ENCODE data around the gene HPS1. TPM values are rescaled to one million over a fixed set of nuclear protein-coding genes. Genes with fewer than 3 reads are reported as not detected.

The HPS1 gene
- total RNA-seq, 1 donor from 2014 or later: 51.7 TPM

DNA sequence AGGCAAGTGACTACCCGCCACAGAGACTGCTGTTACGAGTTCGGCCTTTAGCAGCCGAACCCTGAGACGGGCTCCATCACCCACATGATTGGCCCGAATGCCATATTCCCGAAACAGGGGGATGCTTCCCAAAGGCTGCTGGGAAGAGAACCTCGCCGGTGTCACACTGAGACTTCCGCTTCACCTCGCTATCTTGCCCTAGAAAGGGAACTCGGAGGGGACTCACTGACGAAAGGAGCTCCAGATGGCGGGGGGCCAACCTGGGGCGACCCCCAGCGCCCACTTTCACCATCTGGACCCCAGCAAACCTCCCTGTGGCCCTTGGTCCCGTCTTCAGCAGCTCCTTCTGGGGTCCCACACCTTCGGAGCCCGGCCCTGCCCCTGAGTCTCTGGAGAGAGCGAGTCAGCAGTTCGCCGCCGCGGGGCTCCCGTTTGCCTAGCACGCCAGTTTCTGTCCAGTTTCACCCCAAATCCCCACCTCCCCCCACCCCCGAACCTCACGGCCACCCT is 529 bp downstream of the HPS1 start:
- peak overlapping the region; percentile 81 for H3K4me3 Mint-ChIP-seq
- DNase-seq (ENCODE audit: low spot score in 2 of 2, unreplicated experiment in 2 of 2): peak in 1 of 2 experiments; percentile 63
- H3K36me3 Mint-ChIP-seq: peaks cover 19% of the 10 kb centered on the region
- TF ChIP-seq, protein P1, sequence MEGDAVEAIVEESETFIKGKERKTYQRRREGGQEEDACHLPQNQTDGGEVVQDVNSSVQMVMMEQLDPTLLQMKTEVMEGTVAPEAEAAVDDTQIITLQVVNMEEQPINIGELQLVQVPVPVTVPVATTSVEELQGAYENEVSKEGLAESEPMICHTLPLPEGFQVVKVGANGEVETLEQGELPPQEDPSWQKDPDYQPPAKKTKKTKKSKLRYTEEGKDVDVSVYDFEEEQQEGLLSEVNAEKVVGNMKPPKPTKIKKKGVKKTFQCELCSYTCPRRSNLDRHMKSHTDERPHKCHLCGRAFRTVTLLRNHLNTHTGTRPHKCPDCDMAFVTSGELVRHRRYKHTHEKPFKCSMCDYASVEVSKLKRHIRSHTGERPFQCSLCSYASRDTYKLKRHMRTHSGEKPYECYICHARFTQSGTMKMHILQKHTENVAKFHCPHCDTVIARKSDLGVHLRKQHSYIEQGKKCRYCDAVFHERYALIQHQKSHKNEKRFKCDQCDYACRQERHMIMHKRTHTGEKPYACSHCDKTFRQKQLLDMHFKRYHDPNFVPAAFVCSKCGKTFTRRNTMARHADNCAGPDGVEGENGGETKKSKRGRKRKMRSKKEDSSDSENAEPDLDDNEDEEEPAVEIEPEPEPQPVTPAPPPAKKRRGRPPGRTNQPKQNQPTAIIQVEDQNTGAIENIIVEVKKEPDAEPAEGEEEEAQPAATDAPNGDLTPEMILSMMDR (IDR thresholded peaks at IDR 0.05; ENCODE audit: unreplicated experiment): no peak
- H3K4me1 Mint-ChIP-seq: peaks cover 7% of the 10 kb centered on the region
- H3K27ac Mint-ChIP-seq: peak overlapping the region; percentile 94
- H3K9me3 Mint-ChIP-seq: no peaks in the 10 kb centered on the region
- peaks cover 8% of the 10 kb centered on the region for H3K27me3 Mint-ChIP-seq (ENCODE audit: low read depth)

DNA sequence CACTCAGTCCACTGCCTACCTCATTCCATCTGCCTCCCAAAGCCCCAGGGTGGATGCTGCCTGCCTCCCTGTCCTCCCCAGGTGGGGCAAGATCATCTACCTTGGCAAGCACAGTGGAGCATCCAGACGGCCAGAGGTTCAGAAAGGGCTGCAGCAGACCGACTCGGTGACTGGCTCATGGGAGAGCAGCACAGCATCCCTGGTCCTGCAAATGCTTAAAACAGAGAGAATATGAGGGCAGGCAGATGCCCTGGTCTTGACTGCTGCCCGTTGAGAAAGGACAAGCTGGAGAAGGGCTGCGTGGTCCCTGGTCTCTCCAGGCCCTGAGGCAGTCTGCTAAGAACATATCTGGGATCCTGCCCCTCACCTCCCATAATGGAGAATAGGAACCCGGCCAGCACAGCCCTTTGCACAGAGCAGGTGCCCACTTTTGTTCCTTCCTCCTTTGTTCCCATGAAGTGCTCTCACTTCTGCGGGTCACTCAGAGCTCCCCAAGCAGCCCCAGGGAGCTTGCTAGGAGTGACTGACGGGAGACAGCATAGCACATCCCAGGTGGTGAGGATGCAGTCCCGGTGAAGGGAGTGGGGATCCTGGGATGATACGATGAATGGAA is 1.4 kb downstream of the HPS1 start:
- Mint-ChIP-seq H3K4me1 (peaks cover 7% of the 10 kb centered on the region), H3K4me3 (peak overlapping the region; percentile 81), H3K27ac (peak overlapping the region; percentile 94), H3K27me3 (ENCODE audit: low read depth) (peaks cover 2% of the 10 kb centered on the region), H3K9me3 (no peaks in the 10 kb centered on the region), H3K36me3 (peaks cover 23% of the 10 kb centered on the region)
- TF ChIP-seq, protein P1 (IDR thresholded peaks at IDR 0.05; ENCODE audit: unreplicated experiment): no peak
- DNase-seq (ENCODE audit: low spot score in 2 of 2, unreplicated experiment in 2 of 2): no peak

DNA sequence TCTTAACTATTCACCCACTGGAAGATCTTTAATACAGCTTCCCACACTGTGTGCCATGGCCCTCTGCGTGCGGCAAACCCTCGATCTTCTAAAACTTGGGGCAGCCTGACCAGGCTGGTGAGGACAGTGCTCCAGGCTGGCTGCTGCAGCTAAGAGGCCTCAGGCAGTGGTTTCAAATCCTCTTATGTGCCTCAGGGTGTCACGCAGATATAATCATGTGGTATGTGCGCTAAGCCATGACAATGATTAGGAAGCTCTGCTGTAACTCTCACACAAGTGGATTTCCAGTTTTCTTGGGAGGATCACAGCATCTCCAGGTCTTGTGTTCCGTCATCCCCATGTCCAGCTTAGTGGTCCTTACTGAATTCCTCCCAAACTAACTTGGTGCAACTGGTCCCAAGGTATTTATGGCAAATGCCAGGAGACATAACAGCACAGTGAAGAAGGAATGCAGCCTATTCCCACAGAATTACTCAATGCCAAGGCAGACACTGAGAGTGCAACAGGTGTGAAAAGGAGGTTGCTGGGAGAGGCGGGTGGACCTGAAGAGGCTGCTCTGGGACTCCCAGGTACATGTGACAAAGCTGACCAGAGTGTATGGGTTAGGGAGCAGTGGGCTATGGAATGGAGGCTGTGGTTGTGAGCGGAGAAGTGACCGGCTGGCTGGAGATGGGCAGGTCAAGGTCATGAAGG is 2.3 kb downstream of the HPS1 start:
- peaks cover 7% of the 10 kb centered on the region for H3K4me1 Mint-ChIP-seq
- H3K27me3 Mint-ChIP-seq (ENCODE audit: low read depth): no peaks in the 10 kb centered on the region
- no peak overlapping the region for H3K27ac Mint-ChIP-seq

DNA sequence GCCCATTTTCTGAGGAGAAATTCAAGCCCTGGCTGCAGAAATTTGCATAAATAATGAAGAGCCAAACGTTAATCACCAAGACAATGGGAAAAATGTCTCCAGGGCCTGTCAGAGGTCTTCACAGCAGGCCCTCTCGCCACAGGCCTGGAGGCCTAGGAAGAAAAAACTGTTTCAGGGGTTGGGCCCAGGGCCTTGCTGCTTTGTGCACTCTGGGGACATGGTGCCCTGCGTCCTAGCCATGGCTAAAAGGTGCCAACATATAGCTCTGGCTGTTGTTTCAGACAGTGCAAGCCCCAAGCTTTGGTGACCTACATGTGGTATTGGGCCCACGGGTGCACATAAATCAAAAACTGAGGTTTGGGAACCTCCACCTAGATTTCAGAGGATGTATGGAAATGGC is 8.0 kb downstream of the HPS1 start:
- Mint-ChIP-seq H3K9me3 (no peaks in the 10 kb centered on the region), H3K4me3 (no peak overlapping the region), H3K27ac (no peak overlapping the region), H3K4me1 (no peaks in the 10 kb centered on the region), H3K36me3 (peaks cover 49% of the 10 kb centered on the region), H3K27me3 (ENCODE audit: low read depth) (no peaks in the 10 kb centered on the region)
- TF ChIP-seq, protein P1 (IDR thresholded peaks at IDR 0.05; ENCODE audit: unreplicated experiment): no peak
- no peak for DNase-seq (ENCODE audit: low spot score in 2 of 2, unreplicated experiment in 2 of 2)

More for the DNA sequence above, 2.3 kb downstream of the HPS1 start:
- Mint-ChIP-seq H3K4me3 (no peak overlapping the region), H3K36me3 (peaks cover 31% of the 10 kb centered on the region), H3K9me3 (no peaks in the 10 kb centered on the region)
- no peak for DNase-seq (ENCODE audit: low spot score in 2 of 2, unreplicated experiment in 2 of 2)
- TF ChIP-seq, protein P1 (IDR thresholded peaks at IDR 0.05; ENCODE audit: unreplicated experiment): no peak

DNA sequence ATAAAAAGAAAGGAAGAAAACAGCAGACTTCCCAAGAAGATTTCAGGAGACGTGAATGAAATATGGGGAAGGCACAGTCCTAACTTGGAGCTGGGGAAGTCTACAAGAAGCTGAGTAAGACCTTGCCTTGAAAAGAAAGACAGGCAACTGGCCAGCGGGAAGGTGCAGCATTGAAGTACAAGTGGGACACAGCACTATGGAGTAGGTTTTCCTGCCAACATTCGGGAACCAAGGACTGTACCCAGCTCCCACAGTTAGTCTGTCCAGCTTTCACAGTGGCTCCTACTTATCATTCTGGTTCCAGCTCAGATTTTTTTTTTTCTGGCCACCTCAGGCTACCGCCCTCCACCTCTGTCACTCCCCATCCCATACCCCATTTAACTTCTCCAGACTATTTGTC is 10.0 kb downstream of the HPS1 start:
- Mint-ChIP-seq H3K4me1 (no peaks in the 10 kb centered on the region), H3K4me3 (no peak overlapping the region), H3K36me3 (peaks cover 54% of the 10 kb centered on the region), H3K27me3 (ENCODE audit: low read depth) (no peaks in the 10 kb centered on the region), H3K9me3 (peaks cover 10% of the 10 kb centered on the region), H3K27ac (no peak overlapping the region)
- TF ChIP-seq, protein P1 (IDR thresholded peaks at IDR 0.05; ENCODE audit: unreplicated experiment): no peak
- no peak for DNase-seq (ENCODE audit: low spot score in 2 of 2, unreplicated experiment in 2 of 2)

Data from mesothelial cell of epicardium (in vitro differentiated cells).